ENCODE measurements around the gene GRIN2C.

- TF ChIP-seq, protein P1, sequence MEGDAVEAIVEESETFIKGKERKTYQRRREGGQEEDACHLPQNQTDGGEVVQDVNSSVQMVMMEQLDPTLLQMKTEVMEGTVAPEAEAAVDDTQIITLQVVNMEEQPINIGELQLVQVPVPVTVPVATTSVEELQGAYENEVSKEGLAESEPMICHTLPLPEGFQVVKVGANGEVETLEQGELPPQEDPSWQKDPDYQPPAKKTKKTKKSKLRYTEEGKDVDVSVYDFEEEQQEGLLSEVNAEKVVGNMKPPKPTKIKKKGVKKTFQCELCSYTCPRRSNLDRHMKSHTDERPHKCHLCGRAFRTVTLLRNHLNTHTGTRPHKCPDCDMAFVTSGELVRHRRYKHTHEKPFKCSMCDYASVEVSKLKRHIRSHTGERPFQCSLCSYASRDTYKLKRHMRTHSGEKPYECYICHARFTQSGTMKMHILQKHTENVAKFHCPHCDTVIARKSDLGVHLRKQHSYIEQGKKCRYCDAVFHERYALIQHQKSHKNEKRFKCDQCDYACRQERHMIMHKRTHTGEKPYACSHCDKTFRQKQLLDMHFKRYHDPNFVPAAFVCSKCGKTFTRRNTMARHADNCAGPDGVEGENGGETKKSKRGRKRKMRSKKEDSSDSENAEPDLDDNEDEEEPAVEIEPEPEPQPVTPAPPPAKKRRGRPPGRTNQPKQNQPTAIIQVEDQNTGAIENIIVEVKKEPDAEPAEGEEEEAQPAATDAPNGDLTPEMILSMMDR (IDR thresholded peaks at IDR 0.05), result no peak
- no peak for TF ChIP-seq POLR2AphosphoS5 (IDR thresholded peaks at IDR 0.05)
- TF ChIP-seq POLR2A (IDR thresholded peaks at IDR 0.05), result no peak
- no peak for TF ChIP-seq EP300 (IDR thresholded peaks at IDR 0.05)
Observed at GRCh38 chr17:74842146-74842598, 17.5 kb downstream of the GRIN2C start.

Data from gastroesophageal sphincter (tissue), 3 donors.